Neuron (in vitro differentiated cells): ENCODE data around the gene RPS3.
"Not testable (repeated sequence)": the region's sequence is repeated elsewhere in the genome, so short reads cannot be mapped to it uniquely, and the experiment has no call there.

Experiments
- H2AFZ ChIP-seq: one replicate; pipeline ENCODE4 v1.6.1; 2013; ENCODE audit warnings: low read depth, mild to moderate bottlenecking, inconsistent platforms, low read length, moderate library complexity
- H3K27me3 ChIP-seq: one replicate; pipeline ENCODE4 v1.6.1; 2013; ENCODE audit warnings: low read length; ENCODE audit not compliant: insufficient read depth
- H3K36me3 ChIP-seq: one replicate; pipeline ENCODE4 v1.6.1; 2013; ENCODE audit warnings: low read length; ENCODE audit not compliant: insufficient read depth
- H3K4me1 ChIP-seq: one replicate; pipeline ENCODE4 v1.6.1; 2013; ENCODE audit warnings: low read length; ENCODE audit not compliant: insufficient read depth
- H3K4me3 ChIP-seq: 2 replicates; pipeline ENCODE4 v1.5.1; 2013; ENCODE audit warnings: mild to moderate bottlenecking, low read length, moderate library complexity
- H3K9me3 ChIP-seq: one replicate; pipeline ENCODE4 v1.6.1; 2013; ENCODE audit warnings: low read length

RPS3 gene

GRCh38 chr11:75369560-75370255 is 29.6 kb upstream of the RPS3 start:
- Histone ChIP-seq H2AFZ (no peak overlapping the region), H3K36me3 (no peaks in the 10 kb centered on the region), H3K4me3 (no peak overlapping the region), H3K4me1 (no peaks in the 10 kb centered on the region), H3K9me3 (no peaks in the 10 kb centered on the region), H3K27me3 (no peaks in the 10 kb centered on the region)

GRCh38 chr11:75371949-75372876 is 27.1 kb upstream of the RPS3 start:
- no peaks in the 10 kb centered on the region for H3K4me1 ChIP-seq

GRCh38 chr11:75373201-75373600 is 26.1 kb upstream of the RPS3 start:
- H2AFZ ChIP-seq, result no peak overlapping the region
- H3K9me3 ChIP-seq, result no peaks in the 10 kb centered on the region
- H3K4me1 ChIP-seq, result no peaks in the 10 kb centered on the region
- no peaks in the 10 kb centered on the region for H3K36me3 ChIP-seq
- H3K27me3 ChIP-seq, result no peaks in the 10 kb centered on the region
- no peak overlapping the region for H3K4me3 ChIP-seq

More at GRCh38 chr11:75371949-75372876, 27.1 kb upstream of the RPS3 start:
- Histone ChIP-seq H3K36me3 (no peaks in the 10 kb centered on the region), H3K4me3 (no peak overlapping the region), H3K9me3 (no peaks in the 10 kb centered on the region), H3K27me3 (no peaks in the 10 kb centered on the region), H2AFZ (no peak overlapping the region)

GRCh38 chr11:75374646-75375045 is 24.7 kb upstream of the RPS3 start:
- Histone ChIP-seq H2AFZ (no peak overlapping the region), H3K9me3 (no peaks in the 10 kb centered on the region), H3K4me3 (no peak overlapping the region), H3K27me3 (no peaks in the 10 kb centered on the region), H3K36me3 (no peaks in the 10 kb centered on the region), H3K4me1 (no peaks in the 10 kb centered on the region)

GRCh38 chr11:75375626-75376025 is 23.7 kb upstream of the RPS3 start:
- Histone ChIP-seq H3K36me3 (no peaks in the 10 kb centered on the region), H3K4me1 (no peaks in the 10 kb centered on the region), H3K4me3 (no peak overlapping the region), H3K27me3 (peaks cover 2% of the 10 kb centered on the region), H2AFZ (no peak overlapping the region), H3K9me3 (no peaks in the 10 kb centered on the region)

GRCh38 chr11:75376175-75376574 is 23.1 kb upstream of the RPS3 start:
- Histone ChIP-seq H3K9me3 (no peaks in the 10 kb centered on the region), H3K4me1 (no peaks in the 10 kb centered on the region), H3K4me3 (no peak overlapping the region), H3K36me3 (no peaks in the 10 kb centered on the region), H3K27me3 (peaks cover 2% of the 10 kb centered on the region), H2AFZ (no peak overlapping the region)

- not testable (repeated sequence) for H3K36me3 ChIP-seq, H2AFZ ChIP-seq, H3K4me1 ChIP-seq, H3K27me3 ChIP-seq, H3K4me3 ChIP-seq, H3K9me3 ChIP-seq
These were observed 20.5 kb upstream of the RPS3 start for GRCh38 chr11:75378776-75379175.

GRCh38 chr11:75380245-75380644 is 19.1 kb upstream of the RPS3 start:
- Histone ChIP-seq H2AFZ (no peak overlapping the region), H3K4me3 (no peak overlapping the region), H3K36me3 (no peaks in the 10 kb centered on the region), H3K9me3 (no peaks in the 10 kb centered on the region), H3K27me3 (peaks cover 2% of the 10 kb centered on the region), H3K4me1 (no peaks in the 10 kb centered on the region)

- no peaks in the 10 kb centered on the region for H3K4me1 ChIP-seq
- H3K4me3 ChIP-seq, result no peak overlapping the region
These were observed 18.4 kb upstream of the RPS3 start for GRCh38 chr11:75380716-75381420.

GRCh38 chr11:75383246-75383645 is 16.1 kb upstream of the RPS3 start:
- H2AFZ ChIP-seq, result no peak overlapping the region

More at GRCh38 chr11:75380716-75381420, 18.4 kb upstream of the RPS3 start:
- H3K9me3 ChIP-seq, result no peaks in the 10 kb centered on the region
- H3K36me3 ChIP-seq, result no peaks in the 10 kb centered on the region
- H2AFZ ChIP-seq, result no peak overlapping the region
- peaks cover 2% of the 10 kb centered on the region for H3K27me3 ChIP-seq

GRCh38 chr11:75384438-75385080 is 14.8 kb upstream of the RPS3 start:
- Histone ChIP-seq H2AFZ (no peak overlapping the region), H3K4me1 (peaks cover 4% of the 10 kb centered on the region), H3K4me3 (no peak overlapping the region), H3K27me3 (peaks cover 2% of the 10 kb centered on the region), H3K9me3 (no peaks in the 10 kb centered on the region), H3K36me3 (no peaks in the 10 kb centered on the region)

More at GRCh38 chr11:75383246-75383645, 16.1 kb upstream of the RPS3 start:
- Histone ChIP-seq H3K27me3 (peaks cover 2% of the 10 kb centered on the region), H3K9me3 (no peaks in the 10 kb centered on the region), H3K4me1 (no peaks in the 10 kb centered on the region), H3K36me3 (no peaks in the 10 kb centered on the region), H3K4me3 (no peak overlapping the region)

GRCh38 chr11:75386942-75387630 is 12.2 kb upstream of the RPS3 start:
- H3K9me3 ChIP-seq, result no peaks in the 10 kb centered on the region
- H3K4me1 ChIP-seq, result peaks cover 4% of the 10 kb centered on the region
- no peak overlapping the region for H3K4me3 ChIP-seq
- no peaks in the 10 kb centered on the region for H3K36me3 ChIP-seq
- no peak overlapping the region for H2AFZ ChIP-seq
- peaks cover 3% of the 10 kb centered on the region for H3K27me3 ChIP-seq
